AG08396 (cell line): ENCODE measurements around the gene SAMD4A.

Experiments used
- DNase-seq: peaks from one replicate; pipeline ENCODE4 v3.0.0; 2012; ENCODE audit warnings: low spot score, mixed read lengths

Gene SAMD4A

DNA sequence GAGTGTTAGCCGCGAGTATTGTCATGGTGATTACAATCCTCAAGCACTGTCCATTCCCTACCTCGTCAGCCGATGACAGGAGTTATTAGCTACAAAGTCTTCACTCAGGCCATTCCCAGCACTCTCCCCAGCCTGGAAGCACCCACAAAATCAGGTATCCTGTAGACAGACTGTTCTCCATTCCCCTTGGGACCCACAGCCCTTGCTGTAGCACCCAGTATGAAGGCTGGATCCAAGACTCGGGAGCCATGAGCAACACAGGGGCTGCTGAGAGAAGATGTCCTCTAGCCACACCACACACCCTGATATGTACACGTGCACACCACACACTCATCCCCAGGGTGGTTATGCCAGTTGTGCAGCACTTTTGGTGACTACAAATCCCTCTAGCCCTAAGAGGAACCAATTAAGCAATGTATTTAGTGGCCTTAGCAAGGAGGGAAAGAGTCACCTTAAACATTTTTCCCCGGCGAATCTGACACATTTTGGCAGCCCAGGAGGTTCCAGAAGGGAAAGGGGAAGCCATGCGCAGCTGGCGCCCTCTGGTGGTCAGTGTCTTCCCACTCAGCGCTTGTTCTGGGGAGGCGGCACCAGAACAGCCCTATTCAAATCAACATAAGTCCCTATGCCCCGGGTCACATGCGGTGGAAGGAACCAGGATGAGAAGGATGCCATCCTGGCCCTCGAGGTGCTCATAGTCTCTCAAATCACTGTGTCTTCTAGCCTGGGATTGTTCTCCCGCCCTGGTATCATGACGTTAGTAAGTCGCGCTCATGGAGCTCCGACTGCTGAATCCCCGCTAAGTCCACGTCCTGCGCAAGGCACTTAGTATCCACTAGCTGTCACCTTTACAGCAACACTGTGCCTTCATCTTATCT lies 238.8 kb downstream of the SAMD4A start:
- DNase-seq: peak; percentile 83

DNA sequence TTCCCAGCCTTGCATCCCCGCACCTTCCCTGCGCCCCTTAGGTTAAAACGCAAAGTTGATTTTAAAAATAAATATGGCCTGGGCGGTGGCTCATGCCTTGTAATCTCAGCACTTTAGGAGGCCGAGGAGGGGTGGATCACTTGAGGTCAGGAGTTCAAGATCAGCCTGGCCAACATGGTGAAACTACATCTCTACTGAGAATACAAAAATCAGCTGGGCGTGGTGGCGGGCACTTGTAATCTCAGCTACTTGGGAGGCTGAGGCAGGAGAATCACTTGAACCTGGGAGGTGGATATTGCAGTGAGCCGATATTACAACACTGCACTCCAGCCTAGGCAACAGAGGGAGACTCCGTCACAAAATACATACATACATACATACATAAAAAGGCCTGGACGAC lies 239.7 kb downstream of the SAMD4A start:
- no peak for DNase-seq

DNA sequence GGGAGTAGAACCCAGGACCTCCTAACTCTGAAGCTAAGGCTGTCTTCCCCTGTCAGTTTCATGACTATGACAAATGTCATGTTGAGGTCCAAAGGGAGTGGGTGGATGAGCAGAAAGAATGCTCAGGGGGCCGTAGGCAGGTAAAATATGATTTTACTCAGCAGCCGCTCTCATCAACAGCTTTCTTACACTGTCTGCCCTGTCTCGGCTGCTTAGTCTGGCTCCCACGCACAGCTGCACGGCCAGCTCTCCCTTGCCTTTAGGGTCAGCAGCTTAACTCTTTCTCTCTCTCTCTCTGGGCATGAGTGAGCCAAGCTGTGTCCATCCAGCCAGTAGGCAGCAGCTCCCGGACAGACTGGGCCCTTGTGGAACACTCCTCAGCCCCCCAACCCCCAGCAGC lies 240.5 kb downstream of the SAMD4A start:
- no peak for DNase-seq

- DNase-seq: no peak
Observed at GRCh38 chr14:54807881-54808280, 241.0 kb downstream of the SAMD4A start.

DNA sequence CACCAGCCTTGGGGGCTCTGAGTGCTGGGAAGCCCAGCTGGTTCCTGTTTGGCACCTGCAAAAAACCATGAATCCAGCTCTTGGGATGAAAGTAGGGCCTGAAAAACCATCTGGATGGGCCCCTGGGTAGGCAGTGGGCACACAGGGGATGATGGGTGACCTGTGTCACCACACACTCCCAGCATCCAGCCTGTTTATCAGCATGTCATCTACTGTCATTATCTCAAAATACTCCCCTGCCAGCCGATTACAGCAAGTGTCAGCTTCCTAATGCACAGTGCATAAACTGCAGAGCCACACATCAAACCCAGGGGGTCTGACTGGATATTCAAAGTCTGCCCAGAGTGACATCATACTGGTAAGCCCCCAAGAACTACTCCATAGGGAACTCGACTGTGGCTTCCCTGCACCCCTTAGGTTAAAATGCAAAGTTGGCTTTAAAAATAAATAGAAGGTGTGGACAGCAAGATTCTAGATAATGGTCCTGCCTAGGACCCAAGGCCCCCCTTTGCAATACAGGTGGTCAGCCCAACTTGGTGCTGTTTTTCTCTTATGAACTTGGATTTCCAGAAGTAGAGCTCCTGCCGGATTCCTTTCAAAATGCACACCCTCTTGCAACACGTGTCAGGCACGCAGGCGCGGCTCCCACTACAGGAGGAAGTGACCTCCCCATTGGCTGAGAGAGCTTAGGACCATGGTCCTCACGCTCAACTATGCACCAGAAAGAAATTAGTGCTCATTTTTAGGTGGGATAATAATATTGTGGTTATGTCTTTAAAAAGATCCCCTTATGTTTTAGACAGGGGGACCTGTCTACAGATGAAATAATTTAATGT lies 241.6 kb downstream of the SAMD4A start:
- no peak for DNase-seq

DNA sequence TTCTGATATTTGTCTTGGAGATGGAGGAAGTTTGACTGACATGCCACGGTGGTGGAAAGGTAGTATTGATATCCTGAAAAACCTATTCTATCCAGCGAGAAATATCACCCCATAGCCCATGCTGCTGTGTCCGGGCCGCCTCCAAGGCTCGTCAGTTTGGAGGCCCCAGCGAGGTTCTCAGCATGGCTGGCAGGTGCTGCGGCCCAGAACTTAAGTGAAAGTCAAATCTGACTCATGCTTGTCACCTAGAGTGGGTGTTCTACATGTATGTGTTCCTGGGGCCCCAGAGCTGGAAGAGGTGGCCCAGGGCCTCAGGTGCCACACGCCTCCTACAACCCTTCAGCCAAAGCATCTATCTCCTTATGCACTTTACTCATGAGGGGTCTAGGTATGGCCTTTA lies 242.8 kb downstream of the SAMD4A start:
- DNase-seq: no peak

GRCh38 chr14:54812617-54813016 lies 245.7 kb downstream of the SAMD4A start:
- DNase-seq: no peak

- DNase-seq: no peak
Observed at GRCh38 chr14:54813081-54813480, 246.2 kb downstream of the SAMD4A start.

DNA sequence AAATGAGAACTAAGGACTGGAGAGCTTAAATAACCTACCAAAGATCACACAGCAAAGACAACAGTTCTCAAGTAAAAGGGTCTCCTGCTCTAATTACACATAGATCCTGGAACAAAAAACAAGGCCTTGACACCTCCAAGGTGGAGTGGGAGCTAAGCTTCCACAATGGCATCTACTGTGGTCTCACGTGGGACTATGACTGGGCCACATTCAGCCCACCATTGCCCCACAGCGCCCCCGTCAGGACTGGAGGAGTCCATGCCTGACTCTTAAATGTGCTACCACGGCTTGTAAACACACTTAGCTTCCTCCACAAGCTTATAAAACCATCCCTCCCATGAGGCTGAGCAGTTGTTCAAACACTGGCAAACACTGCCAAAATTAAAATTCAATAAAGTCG lies 247.1 kb downstream of the SAMD4A start:
- no peak for DNase-seq

DNA sequence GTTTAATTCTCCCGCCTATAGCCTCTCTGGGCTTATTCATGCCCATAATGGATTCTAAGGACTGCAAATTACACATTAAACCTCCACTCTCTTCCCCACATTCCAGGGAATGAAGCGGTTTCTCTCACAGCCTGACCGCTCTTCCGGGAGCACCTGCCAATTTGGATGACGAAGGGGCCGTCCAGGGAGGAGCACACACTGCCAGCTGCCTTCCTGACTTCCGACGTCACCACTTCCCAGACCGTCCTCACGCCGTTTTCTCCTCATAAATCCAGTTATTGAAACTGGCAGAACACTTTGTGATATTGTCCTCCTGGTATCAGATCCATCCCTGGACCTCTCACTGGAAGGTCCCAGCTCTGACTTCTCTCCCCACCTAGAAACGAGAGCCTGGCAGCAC lies 248.1 kb downstream of the SAMD4A start:
- peak; percentile 52 for DNase-seq

GRCh38 chr14:54815515-54815914 lies 248.6 kb downstream of the SAMD4A start:
- DNase-seq: no peak

- DNase-seq: no peak
Observed at GRCh38 chr14:54816450-54816849, 249.5 kb downstream of the SAMD4A start.

DNA sequence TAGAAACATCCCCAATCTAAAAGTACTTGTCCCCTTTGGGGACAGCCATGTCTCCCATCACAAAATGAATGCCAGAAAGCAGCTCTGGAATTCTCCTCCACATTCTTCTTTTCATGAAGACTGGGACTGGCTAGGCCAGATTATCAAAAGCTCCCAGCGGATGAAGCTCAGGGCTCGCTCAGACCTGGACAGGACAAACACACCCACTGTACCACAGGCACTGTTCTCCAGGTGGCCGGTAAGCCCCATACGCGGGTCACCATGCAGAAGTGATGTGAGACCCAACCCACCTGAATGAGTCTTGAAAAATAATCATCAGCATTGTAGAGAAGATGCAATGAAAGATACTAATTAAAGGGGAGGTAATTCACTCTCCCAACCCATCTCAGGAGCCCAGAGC lies 250.6 kb downstream of the SAMD4A start:
- no peak for DNase-seq

DNA sequence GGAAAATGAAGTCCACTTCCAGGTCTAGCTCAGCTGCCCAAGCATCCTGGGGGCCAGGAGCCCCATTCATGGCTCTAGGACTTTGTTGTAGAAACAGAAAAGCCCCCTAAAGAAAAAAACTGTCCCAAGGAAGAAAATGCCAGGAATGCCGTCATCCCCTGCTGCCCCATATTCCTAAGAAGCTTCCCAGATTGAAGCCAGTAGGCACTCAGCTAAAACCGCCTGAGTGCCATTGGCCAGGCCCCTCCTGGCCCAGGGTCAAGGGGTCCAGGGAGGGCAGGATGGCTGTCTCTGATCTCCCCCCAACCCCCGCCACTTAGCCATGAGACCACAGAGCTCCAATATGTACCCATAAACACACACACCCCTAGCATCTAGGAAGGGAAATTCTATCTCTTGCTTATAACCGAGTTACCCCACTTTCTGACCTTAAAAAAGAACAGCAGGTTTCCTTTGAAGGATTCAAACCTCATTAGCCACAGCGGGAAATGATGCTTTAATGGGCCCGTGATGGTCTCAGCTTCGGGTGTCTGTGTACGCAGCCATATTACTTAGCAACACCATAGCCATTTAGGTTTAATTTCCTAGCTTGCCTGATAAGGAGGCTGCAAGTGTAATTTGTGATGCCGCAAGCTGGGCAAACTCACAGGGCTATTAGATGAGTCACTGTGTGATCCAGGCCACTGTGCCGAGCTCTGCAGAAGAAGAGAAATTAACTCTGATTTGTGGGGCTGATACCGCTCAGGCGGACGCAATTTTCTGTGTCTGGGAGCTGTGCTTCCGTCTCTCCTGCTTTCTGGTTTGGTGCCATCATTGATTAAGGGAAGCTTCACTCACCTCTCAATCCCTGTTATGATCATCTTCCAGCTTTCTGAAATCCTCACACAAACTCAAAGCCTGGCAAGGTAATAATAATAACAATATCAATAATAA lies 251.5 kb downstream of the SAMD4A start:
- DNase-seq: peak; percentile 42

DNA sequence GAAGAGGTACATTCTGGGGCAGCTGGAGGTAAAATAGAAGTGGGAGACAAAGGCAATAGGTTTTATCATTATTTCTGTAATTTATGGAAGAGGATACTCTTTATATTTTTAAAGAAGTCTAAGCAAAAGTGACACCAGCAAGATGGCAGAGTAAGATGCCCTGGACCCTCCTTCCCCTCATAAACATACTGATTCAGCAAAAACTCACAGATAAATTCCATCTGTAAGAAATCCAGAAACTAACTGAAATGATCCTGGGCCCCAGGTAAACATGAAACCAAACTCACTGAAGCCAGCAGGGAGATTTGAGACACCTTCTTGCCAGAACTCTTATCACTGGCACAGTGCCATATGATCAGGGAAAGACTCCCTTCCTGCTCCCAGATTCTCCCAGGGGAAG lies 255.8 kb downstream of the SAMD4A start:
- no peak for DNase-seq

DNA sequence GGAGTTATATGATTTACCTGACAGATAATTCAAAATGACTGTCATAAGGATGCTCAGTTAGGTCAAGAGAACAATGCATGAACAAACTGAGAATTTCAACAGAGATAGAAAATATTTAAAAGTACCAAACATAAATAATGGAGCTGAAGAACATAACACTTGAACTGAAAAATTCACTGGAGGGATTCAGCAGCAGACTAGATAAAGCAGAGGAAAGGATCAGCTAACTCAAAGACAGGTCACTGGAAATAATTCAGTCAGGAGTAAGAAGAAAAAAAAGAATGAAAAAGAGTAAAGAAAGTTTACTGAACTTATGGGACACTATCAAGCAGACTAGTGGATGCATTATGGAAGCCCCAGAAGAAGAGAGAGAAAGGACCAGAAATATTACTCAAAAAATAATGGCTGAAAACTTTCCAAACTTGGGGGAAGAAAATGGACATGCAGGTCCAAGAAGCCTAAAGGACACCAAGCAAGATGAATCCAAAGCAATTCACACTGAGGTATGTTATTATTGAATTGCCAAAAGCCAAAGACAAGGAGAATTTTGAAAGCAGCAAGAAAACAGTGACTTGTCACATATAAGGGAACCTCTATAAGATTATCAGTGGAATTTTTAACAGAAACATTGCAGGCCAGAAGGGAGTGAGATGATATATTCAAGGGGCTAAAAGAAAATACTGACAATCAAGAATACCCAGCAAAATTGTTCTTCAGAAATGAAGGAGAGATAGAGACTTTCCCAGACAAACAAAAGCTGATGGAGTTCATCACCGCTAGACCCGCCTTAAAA lies 257.0 kb downstream of the SAMD4A start:
- no peak for DNase-seq

- DNase-seq: no peak
Observed at GRCh38 chr14:54828037-54828436, 261.1 kb downstream of the SAMD4A start.

DNA sequence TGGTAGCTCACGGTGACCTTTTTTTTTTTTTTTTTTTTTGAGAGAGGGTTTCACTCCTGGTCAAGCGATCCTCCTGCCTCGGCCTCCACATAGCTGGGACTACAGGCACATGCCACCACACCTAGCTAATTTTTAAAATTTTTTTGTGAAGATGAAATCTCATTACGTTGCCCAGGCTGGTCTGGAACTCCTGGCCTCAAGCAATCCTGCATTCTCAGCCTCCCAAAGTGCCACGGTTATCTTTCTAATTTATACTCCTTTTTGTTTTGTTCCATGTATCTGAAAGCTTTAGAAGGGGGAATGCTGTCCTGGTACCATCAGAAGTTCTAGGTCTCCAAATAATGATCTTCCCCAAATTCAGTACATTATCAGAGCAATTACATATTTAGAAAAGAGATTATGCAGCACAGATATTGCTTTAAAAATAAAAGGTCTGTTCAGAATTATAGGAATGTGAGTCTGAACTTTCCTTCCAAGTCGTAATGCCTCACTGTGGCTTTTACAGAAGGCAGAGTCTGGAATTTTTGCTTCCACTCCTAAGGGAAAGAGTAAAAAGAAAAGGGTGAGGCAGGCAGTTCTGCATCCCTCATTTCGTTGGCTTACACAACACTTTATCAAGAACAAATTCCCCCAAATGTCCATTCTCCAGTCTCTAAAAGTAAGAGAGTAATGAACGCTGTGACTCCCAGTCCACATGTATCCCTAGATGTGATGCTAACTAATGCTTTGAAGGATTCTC lies 262.7 kb downstream of the SAMD4A start:
- no peak for DNase-seq

DNA sequence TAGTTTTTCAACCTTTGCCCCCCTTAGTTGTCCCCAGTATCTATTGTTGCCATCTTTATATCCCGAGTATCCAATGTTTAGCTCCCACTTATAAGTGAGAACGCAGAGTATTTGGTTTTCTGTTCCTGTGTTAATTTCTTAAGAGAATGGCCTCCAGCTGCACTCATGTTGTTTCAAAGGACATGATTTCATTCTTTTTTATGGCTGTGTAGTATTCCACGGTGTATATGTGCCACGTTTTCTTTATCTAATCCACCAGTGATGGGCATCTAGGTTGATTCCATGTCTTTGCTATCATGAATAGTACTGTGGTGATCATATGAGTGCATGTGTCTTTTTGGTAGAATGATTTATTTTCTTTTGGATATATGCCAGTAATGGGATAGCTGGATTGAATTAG lies 263.7 kb downstream of the SAMD4A start:
- no peak for DNase-seq

DNA sequence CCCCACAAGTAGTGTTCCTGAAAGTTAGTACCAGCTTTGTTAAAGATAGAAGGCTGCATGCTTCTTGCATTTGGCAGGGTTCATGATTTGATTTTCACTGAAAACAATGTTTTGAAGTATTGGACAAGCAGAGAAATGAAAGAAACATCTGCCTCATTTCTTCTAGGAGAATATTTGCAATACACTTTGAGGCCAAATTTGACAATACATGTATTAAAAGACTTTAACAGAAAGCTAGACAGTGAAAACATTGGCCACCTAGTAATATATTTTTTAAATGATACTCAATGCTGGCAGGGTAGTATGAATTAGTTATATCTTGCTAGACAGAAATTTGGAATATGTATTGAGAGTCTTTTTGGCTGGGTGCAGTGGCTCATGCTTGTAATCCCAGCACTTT lies 267.2 kb downstream of the SAMD4A start:
- no peak for DNase-seq

DNA sequence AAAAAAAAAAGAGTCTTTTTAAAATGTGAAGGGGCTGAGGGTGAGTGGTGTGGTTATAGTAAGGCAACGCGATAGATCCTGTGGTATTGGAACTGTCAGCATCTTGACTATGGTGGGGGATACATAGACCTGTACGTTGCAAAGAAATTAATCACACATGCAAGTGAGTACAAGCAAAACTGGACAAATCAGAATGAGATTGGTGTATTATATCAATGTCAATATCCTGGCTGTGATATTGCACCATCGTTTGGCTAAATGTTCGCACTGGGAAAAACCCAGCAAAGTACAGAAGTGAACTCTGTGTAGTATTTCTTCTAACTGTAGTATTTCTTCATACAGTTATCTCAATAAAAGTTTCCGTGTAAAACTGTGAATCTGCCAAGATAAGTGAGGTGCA lies 267.8 kb downstream of the SAMD4A start:
- no peak for DNase-seq
